B cell (primary cell): Measurements from ENCODE around the gene PLPP7. TPM values are rescaled to one million over a fixed set of nuclear protein-coding genes. Genes with fewer than 3 reads are reported as not detected.

Experiments used
- ATAC-seq: fragments of 200-7000 bp; cut with Tn5 transposase; one replicate; pipeline ENCODE4 v1.10.0; 2021; ENCODE audit warnings: low read depth, mild to moderate bottlenecking, moderate number of reproducible peaks, moderate library complexity
- CTCF ChIA-PET: fragments of 350-600 bp; sonication (Branson Sonifier 250); formaldehyde crosslinking; loops from one replicate; lab custom pipeline; 2021; ENCODE audit warnings: antibody characterized with exemption, inconsistent platforms; lab: Charles Lee
- POLR2A ChIA-PET: fragments of 350-600 bp; sonication (Branson Sonifier 250); formaldehyde crosslinking; loops from one replicate; lab custom pipeline; 2021; ENCODE audit warnings: antibody characterized with exemption; lab: Charles Lee
- DNase-seq: peaks from one replicate; pipeline ENCODE4 v3.0.0; 2013
- H2AFZ ChIP-seq: 2 replicates; pipeline ENCODE4 v1.6.1; 2012; ENCODE audit warnings: mild to moderate bottlenecking, low read depth, low read length; ENCODE audit not compliant: insufficient read depth, poor library complexity, severe bottlenecking
- H3K27ac ChIP-seq, 2 donors: 1 replicate in 1 of 2; 2 replicates in 1 of 2; pipeline ENCODE4 v1.5.1; 2012 to 2013; ENCODE audit warnings: low read length in 2 of 2, mild to moderate bottlenecking in 2 of 2, moderate library complexity in 1 of 2
- H3K27me3 ChIP-seq, 4 experiments: fragments of 200-600 bp in 1 of 4; sonication (generic) in 1 of 4; replicated peaks in 1 of 4; 1 replicate in 2 of 4; 2 replicates in 2 of 4; pipeline versions ENCODE4 v1.6.1 to v1.7.0; 2013 to 2016; ENCODE audit warnings: low read length in 3 of 4, mild to moderate bottlenecking in 2 of 4, mixed read lengths in 1 of 4, moderate library complexity in 1 of 4; ENCODE audit not compliant: insufficient read depth in 4 of 4, control insufficient read depth in 3 of 4; ENCODE audit errors: control extremely low read depth in 1 of 4
- H3K36me3 ChIP-seq, 2 experiments: replicated peaks in 1 of 2; 1 replicate in 1 of 2; 2 replicates in 1 of 2; pipeline versions ENCODE4 v1.6.1 to v1.7.1; 2013; ENCODE audit warnings: low read length in 1 of 2; ENCODE audit not compliant: insufficient read depth in 2 of 2, control insufficient read depth in 1 of 2; ENCODE audit errors: control extremely low read depth in 1 of 2, extremely low read depth in 1 of 2
- H3K4me1 ChIP-seq, 2 donors: fragments of 200-600 bp in 1 of 2; sonication (generic) in 1 of 2; 1 replicate in 1 of 2; 2 replicates in 1 of 2; pipeline versions ENCODE4 v1.5.1 to v1.6.1; 2013 to 2017; ENCODE audit warnings: low read length in 2 of 2; ENCODE audit not compliant: control insufficient read depth in 2 of 2, insufficient read depth in 2 of 2
- H3K4me2 ChIP-seq: replicated peaks from 2 replicates; pipeline ENCODE3; 2012; ENCODE audit warnings: mild to moderate bottlenecking, low read depth, low read length; ENCODE audit not compliant: poor library complexity, severe bottlenecking
- H3K4me3 ChIP-seq, 5 experiments: fragments of 200-600 bp in 1 of 5; sonication (generic) in 1 of 5; 1 replicate in 3 of 5; 2 replicates in 2 of 5; pipeline versions ENCODE4 v1.5.1 to v1.7.0; 2011 to 2016; ENCODE audit warnings: low read length in 4 of 5, mild to moderate bottlenecking in 4 of 5, low read depth in 2 of 5, control low read depth in 1 of 5, moderate library complexity in 1 of 5; ENCODE audit not compliant: insufficient read depth in 1 of 5; ENCODE audit errors: control extremely low read depth in 1 of 5, extremely low read depth in 1 of 5
- H3K79me2 ChIP-seq: fragments of 200-600 bp; sonication (generic); one replicate; pipeline ENCODE4 v1.6.0; 2016; ENCODE audit warnings: low read length; ENCODE audit not compliant: control insufficient read depth, insufficient read depth
- H3K9ac ChIP-seq: fragments of 200-600 bp; sonication (generic); 2 replicates; pipeline ENCODE4 v1.6.1; 2017; ENCODE audit warnings: mild to moderate bottlenecking, low read length, moderate library complexity
- H3K9me3 ChIP-seq, 3 donors: one replicate each; pipeline versions ENCODE4 v1.6.1 to v1.7.1; 2013; ENCODE audit warnings: low read length in 2 of 3; ENCODE audit not compliant: control insufficient read depth in 2 of 3, insufficient read depth in 1 of 3; ENCODE audit errors: control extremely low read depth in 1 of 3
- H4K20me1 ChIP-seq: 2 replicates; pipeline ENCODE4 v1.6.0; 2012; ENCODE audit warnings: mild to moderate bottlenecking, low read length; ENCODE audit not compliant: insufficient read depth, control insufficient read depth, poor library complexity, severe bottlenecking
- H3K27ac Mint-ChIP-seq: one replicate; pipeline ENCODE4 v1.8.0; 2021; ENCODE audit warnings: mixed read lengths
- H3K27me3 Mint-ChIP-seq: one replicate; pipeline ENCODE4 v1.8.0; 2021; ENCODE audit warnings: mixed read lengths
- H3K4me1 Mint-ChIP-seq: one replicate; pipeline ENCODE4 v1.8.0; 2021; ENCODE audit warnings: mixed read lengths
- H3K4me3 Mint-ChIP-seq: one replicate; pipeline ENCODE4 v1.8.0; 2021; ENCODE audit warnings: mixed read lengths
- H3K9me3 Mint-ChIP-seq: one replicate; pipeline ENCODE4 v1.8.0; 2022; ENCODE audit warnings: mixed read lengths; ENCODE audit not compliant: insufficient read depth
- CTCF ChIP-seq: fragments of 200-600 bp; IDR thresholded peaks from one replicate; pipeline ENCODE4 v1.8.0; 2022; ENCODE audit warnings: antibody characterized with exemption, mild to moderate bottlenecking
- EZH2 ChIP-seq: IDR thresholded peaks from 2 replicates; pipeline ENCODE4 v1.6.1; 2012; ENCODE audit warnings: borderline replicate concordance, low read depth, mild to moderate bottlenecking, moderate library complexity, low read length; ENCODE audit not compliant: insufficient read depth, poor library complexity, severe bottlenecking
- WGBS: methylation state at CpG from one replicate; pipeline ENCODE4 v1.1.5; 2013; ENCODE audit warnings: missing lambda C conversion rate; ENCODE audit not compliant: insufficient coverage; 5-methylcytosine and 5-hydroxymethylcytosine counted together
- intact Hi-C: fragments of 100-400 bp; cut with micrococcal nuclease; formaldehyde crosslinking; loops from one replicate; pipeline ENCODE4 v1.10.0; 2022
- polyA plus RNA-seq: library from polyadenylated mRNA; depleted of rRNA; stranded (reverse); fragments of >200 nt; gene quantifications from 2 replicates; pipeline ENCODE4 v1.2.3, GENCODE V29; 2012
- total RNA-seq, 2 donors: library from RNA; stranded (reverse); fragments of 120-200 nt in 1 of 2; gene quantifications; 1 replicate in 1 of 2; 2 replicates in 1 of 2; pipeline versions ENCODE4 v1.2.3 to v1.2.4, GENCODE V29; 2013 to 2022

Gene PLPP7
- total and polyA plus RNA-seq, 2 donors (not counting 1 experiment from before 2014, with no cell fraction given) = 0.57 to 2.0 TPM

GRCh38 chr9:131280660-131281059 lies 8.9 kb upstream of the PLPP7 start:
- Histone ChIP-seq H3K4me3 (no peak overlapping the region), H3K4me2 (no peak overlapping the region), H3K36me3 (no peaks in the 10 kb centered on the region), H4K20me1 (peaks cover 5% of the 10 kb centered on the region), H2AFZ (no peak overlapping the region), H3K27ac (no peak overlapping the region), H3K9ac (no peak overlapping the region), H3K27me3 (peaks cover 0 to 17% (median 5%) of the 10 kb centered on the region in 4 experiments), H3K9me3 (no peaks in the 10 kb centered on the region), H3K4me1 (peaks cover 18 to 25% of the 10 kb centered on the region in 2 donors), H3K79me2 (peaks cover 8% of the 10 kb centered on the region)
- no peak overlapping the region for H3K27ac Mint-ChIP-seq
- TF ChIP-seq EZH2 = no peak
- TF ChIP-seq CTCF = no peak
- H3K4me3 Mint-ChIP-seq = no peak overlapping the region
- ChIA-PET POLR2A (no interaction called here), CTCF (interaction anchor here (0.6 to 3.0 kb wide), 3 partner anchors 55 to 100 kb away, joined by 3 to 15 read pairs (median 3); no protein-coding TSS in a partner anchor)
- H3K27me3 Mint-ChIP-seq = peaks cover 10% of the 10 kb centered on the region
- ATAC-seq = no peak
- H3K4me1 Mint-ChIP-seq = peaks cover 23% of the 10 kb centered on the region
- WGBS = 100% methylated on average over 1 of the region's 3 CpGs
- intact Hi-C loops = no loop called here
- no peak for DNase-seq
- H3K9me3 Mint-ChIP-seq = no peaks in the 10 kb centered on the region

- Mint-ChIP-seq H3K4me3 (peak overlapping the region; percentile 46), H3K4me1 (peaks cover 23% of the 10 kb centered on the region), H3K27ac (peak overlapping the region; percentile 27), H3K27me3 (peaks cover 10% of the 10 kb centered on the region), H3K9me3 (no peaks in the 10 kb centered on the region)
- no peak overlapping the region for H3K4me3 ChIP-seq
- H3K27me3 ChIP-seq = peaks cover 0 to 17% (median 5%) of the 10 kb centered on the region in 4 experiments
- no peaks in the 10 kb centered on the region for H4K20me1 ChIP-seq
- DNase-seq (no peak), ATAC-seq (no peak)
- H3K9me3 ChIP-seq = no peaks in the 10 kb centered on the region
- 86% methylated on average over 14 of the region's 17 CpGs for WGBS
- no peak overlapping the region for H2AFZ ChIP-seq
- POLR2A ChIA-PET = no interaction called here
- H3K4me2 ChIP-seq = no peak overlapping the region
- no peak for TF ChIP-seq CTCF
- TF ChIP-seq EZH2 = no peak
- CTCF ChIA-PET = interaction anchor here (0.6 to 1.4 kb wide), 2 partner anchors 71 to 101 kb away, joined by 3 read pairs; no protein-coding TSS in a partner anchor
- H3K4me1 ChIP-seq = peaks cover 18 to 25% of the 10 kb centered on the region in 2 donors
- no peak overlapping the region for H3K9ac ChIP-seq
- intact Hi-C loops = no loop called here
- H3K79me2 ChIP-seq = peaks cover under 1% of the 10 kb centered on the region
- no peak overlapping the region for H3K27ac ChIP-seq
- H3K36me3 ChIP-seq = no peaks in the 10 kb centered on the region
Observed at GRCh38 chr9:131281119-131281965, 8.2 kb upstream of the PLPP7 start.
